ENCODE results near the gene TNFAIP8. TPM values are rescaled to one million over a fixed set of nuclear protein-coding genes. Genes with fewer than 3 reads are reported as not detected.

The TNFAIP8 gene
- total RNA-seq, 1 experiment from 2014 or later = 7.3 TPM

- Histone ChIP-seq H2BK5ac (ENCODE audit: insufficient read length, low read length) (no peak overlapping the region), H4K8ac (replicated peaks; ENCODE audit: insufficient read length, low read depth, low read length) (no peak overlapping the region), H3K56ac (ENCODE audit: insufficient read length, low read depth, low read length) (no peak overlapping the region), H3K23me2 (ENCODE audit: insufficient read length, low read depth, low read length, poor library complexity, severe bottlenecking) (no peaks in the 10 kb centered on the region), H2AFZ (ENCODE audit: low read length) (no peak overlapping the region), H4K20me1 (ENCODE audit: control insufficient read depth, insufficient read depth, insufficient read length) (no peaks in the 10 kb centered on the region), H3K4me2 (ENCODE audit: insufficient read depth, insufficient read length, low read length) (no peak overlapping the region), H3K79me1 (ENCODE audit: insufficient read depth, low read depth, low read length, poor library complexity, severe bottlenecking) (no peaks in the 10 kb centered on the region), H3K18ac (ENCODE audit: insufficient read length, low read depth, low read length) (no peak overlapping the region), H2BK12ac (ENCODE audit: insufficient read length, low read depth, low read length) (no peak overlapping the region), H2BK120ac (ENCODE audit: low read depth, low read length, poor library complexity, severe bottlenecking) (no peak overlapping the region), H3K4ac (ENCODE audit: low read depth, low read length) (no peak overlapping the region), H3K79me2 (ENCODE audit: insufficient read depth, low read length) (no peaks in the 10 kb centered on the region), H3K9ac (ENCODE audit: extremely low read depth, insufficient read length, low read length) (no peak overlapping the region), H3K4me1 (ENCODE audit: insufficient read depth, low read length) (no peaks in the 10 kb centered on the region), H2BK20ac (ENCODE audit: low read depth, low read length, poor library complexity, severe bottlenecking) (no peak overlapping the region), H3K27me3 (ENCODE audit: insufficient read depth, low read length) (no peaks in the 10 kb centered on the region), H4K5ac (ENCODE audit: insufficient read length, low read depth, low read length) (no peak overlapping the region), H3T11ph (ENCODE audit: low read length) (no peak overlapping the region), H4K91ac (ENCODE audit: insufficient read length, low read depth, low read length) (no peak overlapping the region), H2BK15ac (ENCODE audit: low read depth, low read length) (no peak overlapping the region), H3K14ac (ENCODE audit: insufficient read depth, low read length) (no peak overlapping the region), H2AK5ac (ENCODE audit: insufficient read length, low read length) (no peak overlapping the region), H3K23ac (ENCODE audit: insufficient read length, low read depth, low read length) (no peak overlapping the region), H3K27ac (ENCODE audit: insufficient read length, low read depth, low read length) (no peak overlapping the region), H3K9me3 (ENCODE audit: control insufficient read depth, low read depth, low read length) (no peaks in the 10 kb centered on the region)
- Mint-ChIP-seq H3K4me1 (peaks cover 3 to 8% of the 10 kb centered on the region in 2 experiments; a peak in 2 of 4 replicates), H3K27ac (no peak overlapping the region), H3K4me3 (no peak overlapping the region), H3K36me3 (ENCODE audit: insufficient read depth in 1 of 3, low read depth in 3 of 3) (peaks cover 0 to 6% (median 3%) of the 10 kb centered on the region in 3 experiments; a peak in 4 of 7 replicates), H3K9me3 (no peaks in the 10 kb centered on the region), H3K27me3 (ENCODE audit: low read depth) (no peaks in the 10 kb centered on the region)
- WGBS (ENCODE audit: extremely low coverage, insufficient read length, low lambda C conversion rate) = no CpG with 5 or more reads among the region's 4 CpGs
- TF ChIP-seq CTCF (conservative IDR thresholded peaks at IDR 0.05) = no peak
- DNase-seq = no peak
These were observed 46.5 kb upstream of the TNFAIP8 start for GRCh38 chr5:119309326-119309725.

Measured in H9 (cell line).